Globus pallidus (tissue), 1 donor: ENCODE results near the gene ALLC.

ENCODE experiments used
- DNase-seq: peaks from one replicate; pipeline ENCODE4 v3.0.0-alpha.2; 2015; ENCODE audit warnings: low spot score

Gene ALLC

GRCh38 chr2:3679180-3679579 is 21.2 kb downstream of the ALLC start:
- no peak for DNase-seq

- DNase-seq: no peak
Observed at GRCh38 chr2:3679616-3680393, 21.8 kb downstream of the ALLC start.

- DNase-seq: no peak
Observed at GRCh38 chr2:3680548-3681345, 22.7 kb downstream of the ALLC start.

DNA sequence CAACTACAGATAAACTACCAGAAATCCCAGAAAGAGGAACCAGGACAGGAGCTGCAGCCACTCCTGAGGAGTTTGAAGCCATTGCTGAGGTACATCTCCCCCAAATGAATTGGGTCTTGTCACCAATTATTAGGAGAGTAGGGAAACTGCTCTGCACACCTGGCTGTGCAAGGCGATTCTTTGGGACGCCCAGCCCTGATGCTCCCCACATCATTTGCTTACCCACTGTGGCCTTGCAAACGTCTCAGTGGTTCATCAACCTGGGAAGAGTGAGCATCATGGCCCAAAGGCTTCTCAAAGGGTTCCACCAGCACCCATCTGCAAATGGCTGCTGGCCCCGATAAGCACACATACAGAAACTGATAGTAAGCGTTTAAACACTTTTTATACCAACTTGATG is 23.6 kb downstream of the ALLC start:
- no peak for DNase-seq

DNA sequence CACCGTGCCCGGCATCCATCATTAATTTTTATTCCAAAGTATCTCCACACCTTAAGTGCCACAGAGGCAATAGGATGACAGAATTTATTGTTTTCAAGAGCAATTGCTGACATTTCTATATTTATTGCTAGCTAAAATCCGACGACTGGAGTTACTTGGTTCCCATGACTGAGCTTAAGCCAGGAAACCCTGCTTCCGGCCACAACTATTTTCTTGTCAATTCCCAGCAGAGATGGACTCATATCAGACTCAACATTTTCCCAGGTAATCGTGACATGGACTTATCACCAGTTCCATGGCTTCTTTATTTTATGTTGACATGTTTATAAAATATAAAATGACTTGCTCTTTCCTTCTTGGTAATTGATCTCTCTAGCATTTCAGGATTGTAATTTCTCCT is 24.8 kb downstream of the ALLC start:
- DNase-seq: no peak

GRCh38 chr2:3683748-3684454 is 25.9 kb downstream of the ALLC start:
- DNase-seq: no peak

DNA sequence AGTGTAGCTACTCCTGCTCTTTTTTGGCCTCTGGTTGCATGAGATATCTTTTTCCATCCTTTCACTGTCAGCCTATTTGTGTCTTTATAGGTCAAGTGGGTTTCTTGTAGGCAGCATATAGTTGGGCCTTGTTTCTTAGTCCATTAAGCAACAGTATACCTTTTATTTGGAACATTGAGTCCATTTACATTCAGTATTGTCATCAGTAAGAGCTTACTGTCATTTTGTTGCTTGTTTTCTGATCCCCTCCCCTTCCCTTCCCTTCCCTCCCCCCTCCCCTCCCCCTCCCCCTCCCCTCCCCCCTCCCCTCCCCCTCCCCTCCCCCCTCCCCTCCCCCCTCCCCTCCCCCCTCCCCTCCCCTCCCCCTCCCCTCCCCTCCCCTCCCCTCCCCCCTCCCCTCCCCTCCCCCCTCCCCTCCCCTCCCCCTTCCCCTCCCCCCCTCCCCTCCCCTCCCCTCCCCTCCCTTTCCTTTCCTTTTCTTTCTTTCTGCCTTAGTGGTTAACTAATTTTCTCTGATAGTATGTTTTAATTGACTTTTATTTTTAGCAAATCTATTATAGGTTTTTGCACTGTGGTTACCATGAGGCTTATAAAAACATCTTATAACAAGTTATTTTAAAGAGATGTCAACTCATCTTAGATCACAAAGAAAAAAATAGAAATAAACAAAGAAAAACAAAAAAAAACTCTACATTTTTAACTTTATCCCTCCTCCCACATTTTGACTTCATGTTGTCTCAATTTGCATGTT is 32.2 kb downstream of the ALLC start:
- no peak for DNase-seq

DNA sequence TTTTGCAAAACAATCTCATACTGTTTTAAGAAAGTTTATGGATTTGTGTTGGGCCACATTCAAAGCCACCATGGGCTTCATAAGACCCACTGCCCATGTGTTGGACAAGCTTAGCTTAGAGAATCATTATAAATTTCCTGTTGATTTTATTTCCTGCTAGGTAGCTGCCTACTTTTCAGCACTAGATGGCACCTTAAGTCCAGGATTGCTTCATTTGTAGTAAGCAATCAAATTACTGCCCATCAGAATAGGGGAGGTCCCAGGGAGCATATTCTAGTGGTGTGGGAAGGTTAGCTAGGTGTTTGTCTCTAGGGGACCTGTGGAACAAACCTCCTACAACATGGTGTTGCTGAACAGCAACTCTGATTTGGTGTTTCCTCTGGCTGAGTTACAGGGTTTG is 34.4 kb downstream of the ALLC start:
- no peak for DNase-seq

DNA sequence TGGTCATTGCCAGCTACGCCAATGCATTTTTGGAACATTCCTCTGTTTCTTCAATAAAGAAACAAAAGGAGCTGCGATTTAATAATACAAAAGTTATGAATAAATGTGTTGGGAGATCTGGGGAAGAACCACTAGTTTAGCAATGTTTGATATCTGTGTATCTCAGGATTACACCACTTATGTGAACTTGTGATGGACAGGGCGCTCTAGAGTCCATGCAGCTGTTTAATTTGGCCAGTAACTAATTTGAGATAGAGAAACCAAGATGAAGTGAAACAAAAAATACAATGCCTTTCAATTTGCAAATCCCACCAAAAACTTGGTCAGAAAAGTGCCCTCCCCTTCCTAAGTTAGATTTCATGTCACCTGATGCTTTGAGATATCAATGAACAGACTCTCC is 38.5 kb downstream of the ALLC start:
- no peak for DNase-seq

DNA sequence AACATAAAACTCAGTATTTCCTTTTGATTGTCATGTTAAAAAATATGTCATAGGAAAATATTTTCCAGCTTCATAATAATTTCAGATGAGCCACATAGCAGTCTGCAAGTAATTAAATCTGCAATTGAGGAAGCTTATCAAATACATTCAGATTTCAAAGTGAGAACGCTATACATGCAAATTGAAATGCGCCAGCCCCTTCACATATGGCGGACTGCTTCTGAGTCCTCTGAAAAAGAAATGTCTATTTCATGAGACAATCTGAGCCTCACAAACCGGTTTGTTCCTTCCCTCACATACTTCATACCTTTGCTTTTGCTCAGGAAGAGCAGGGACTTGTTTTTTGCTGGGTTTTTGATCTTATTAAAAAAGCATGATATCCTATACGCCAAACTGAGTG is 43.1 kb downstream of the ALLC start:
- DNase-seq: no peak

DNA sequence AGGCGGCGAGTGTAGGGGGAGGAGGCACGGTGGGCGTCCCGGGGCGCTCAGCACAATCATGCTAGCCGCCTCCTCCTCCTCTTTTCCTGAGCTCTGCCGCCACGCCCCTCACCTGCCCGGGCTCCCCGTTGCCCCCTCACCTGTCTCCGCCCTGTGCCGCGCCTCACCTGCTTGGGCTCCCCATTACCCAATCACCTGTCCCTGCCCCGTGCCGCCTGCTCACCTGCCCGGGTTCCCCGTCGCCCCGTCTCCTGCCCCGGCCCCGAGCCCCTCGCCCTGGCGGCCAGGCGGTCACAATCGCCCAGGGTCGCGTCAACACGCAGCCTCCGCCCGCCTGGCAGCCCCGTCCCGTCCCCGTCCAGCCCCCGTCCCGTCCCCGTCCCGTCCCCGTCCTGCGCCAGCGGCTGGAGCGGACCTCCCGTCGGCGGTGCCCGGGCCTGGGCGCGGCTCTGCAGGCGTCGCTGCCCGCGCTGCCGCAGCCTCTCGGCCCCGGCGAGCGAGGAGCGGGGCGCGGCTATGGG is 45.3 kb downstream of the ALLC start, which contains the start of gene DCDC2C:
Gene DCDC2C (plus strand): TSS at position 340 of the 521 bp plus-strand sequence. CDS start 177 bp downstream, at position 517.
- no peak for DNase-seq

GRCh38 chr2:3703757-3704355 is 45.9 kb downstream of the ALLC start:
- no peak for DNase-seq

- no peak for DNase-seq
Observed at GRCh38 chr2:3704692-3705091, 46.7 kb downstream of the ALLC start.

- DNase-seq: no peak
Observed at GRCh38 chr2:3705782-3706181, 47.8 kb downstream of the ALLC start.

DNA sequence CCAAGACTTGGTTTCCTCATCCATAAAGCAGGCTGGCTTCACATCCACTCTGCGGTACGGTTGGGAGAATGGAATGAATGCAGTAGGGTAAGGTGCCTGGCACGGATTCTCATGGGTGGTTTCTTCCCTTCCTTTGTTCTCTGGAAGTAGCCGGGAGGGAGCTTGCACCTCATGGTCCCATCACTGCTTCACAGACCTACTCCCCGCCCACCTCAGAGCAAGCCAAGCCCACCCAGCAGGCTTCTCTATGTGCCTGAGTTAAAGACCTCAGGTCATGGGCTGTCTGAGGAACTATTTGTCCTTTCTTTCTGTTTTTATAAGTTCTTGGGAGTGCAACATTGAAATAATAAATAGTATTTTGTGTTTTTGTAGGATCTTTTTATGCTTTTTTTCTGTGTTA is 48.9 kb downstream of the ALLC start:
- DNase-seq: no peak

- no peak for DNase-seq
Observed at GRCh38 chr2:3708576-3708975, 50.6 kb downstream of the ALLC start.

- no peak for DNase-seq
Observed at GRCh38 chr2:3709225-3709624, 51.2 kb downstream of the ALLC start.

DNA sequence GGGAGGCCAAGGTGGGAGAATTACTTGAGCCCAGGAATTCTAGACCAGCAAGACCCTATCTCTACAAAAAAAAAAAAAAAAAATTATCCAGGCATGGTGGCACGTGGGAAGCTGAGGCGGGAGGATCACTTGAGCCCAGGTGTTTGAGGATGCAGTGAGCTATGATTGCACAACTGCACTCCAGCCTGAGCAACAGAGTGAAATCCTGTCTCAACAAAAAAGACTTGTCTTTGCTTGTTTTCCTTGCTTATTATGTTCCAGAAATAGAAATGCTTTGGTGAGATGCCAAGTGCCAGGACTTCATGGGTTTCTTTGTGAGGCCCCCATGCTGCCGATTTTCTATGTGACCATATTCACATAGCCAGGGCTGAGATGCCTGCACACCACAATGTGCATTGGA is 54.4 kb downstream of the ALLC start:
- DNase-seq: no peak

DNA sequence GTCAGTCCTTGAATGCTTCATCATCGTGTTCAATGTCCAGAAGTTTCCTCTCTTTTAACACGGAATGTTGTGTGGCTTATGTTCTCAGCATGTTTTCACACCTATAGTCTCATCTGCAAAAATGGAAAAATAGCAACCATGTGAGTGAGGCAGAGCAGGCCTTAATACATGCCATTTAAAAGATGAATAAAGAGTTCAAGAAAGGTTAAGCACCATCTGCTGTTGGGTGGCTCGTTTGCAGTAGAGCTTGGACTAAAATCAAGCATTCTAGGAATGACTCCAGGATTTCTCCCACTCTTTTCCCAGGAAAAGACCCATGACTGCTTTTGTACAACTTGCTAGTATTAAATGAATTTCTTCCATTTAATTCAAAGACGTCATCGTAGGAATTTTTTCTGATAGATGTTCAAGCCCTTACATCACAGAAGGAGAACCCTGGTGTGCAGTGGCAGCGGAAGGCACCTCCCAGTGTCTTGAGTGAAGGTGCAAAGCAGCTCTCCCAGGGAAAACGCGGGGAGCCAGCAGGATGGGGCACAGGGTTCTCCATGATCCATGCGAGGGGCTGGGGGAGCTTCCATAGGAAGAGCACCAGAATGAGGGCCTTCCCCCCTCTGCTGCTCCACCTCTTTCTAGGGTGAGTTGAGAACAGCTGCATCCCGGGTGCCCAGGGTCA is 55.0 kb downstream of the ALLC start:
- DNase-seq: no peak

DNA sequence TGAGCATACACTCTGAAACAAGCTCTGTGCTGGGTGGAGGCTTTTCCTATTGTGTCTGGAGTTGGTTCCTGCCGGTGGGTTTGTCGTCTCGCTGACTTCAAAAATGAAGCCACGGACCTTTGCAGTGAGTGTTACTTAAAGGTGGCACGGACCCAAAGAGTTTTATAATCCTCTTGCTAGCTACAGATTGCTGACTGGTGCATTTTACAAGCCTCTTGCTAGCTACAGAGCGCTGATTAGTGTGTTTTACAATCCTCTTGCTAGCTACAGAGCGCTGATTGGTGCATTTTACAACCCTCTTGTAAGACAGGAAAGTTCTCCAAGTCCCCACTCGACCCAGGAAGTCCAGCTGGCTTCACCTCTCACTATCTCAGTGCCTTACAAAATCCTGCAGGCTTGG is 60.7 kb downstream of the ALLC start:
- DNase-seq: no peak

DNA sequence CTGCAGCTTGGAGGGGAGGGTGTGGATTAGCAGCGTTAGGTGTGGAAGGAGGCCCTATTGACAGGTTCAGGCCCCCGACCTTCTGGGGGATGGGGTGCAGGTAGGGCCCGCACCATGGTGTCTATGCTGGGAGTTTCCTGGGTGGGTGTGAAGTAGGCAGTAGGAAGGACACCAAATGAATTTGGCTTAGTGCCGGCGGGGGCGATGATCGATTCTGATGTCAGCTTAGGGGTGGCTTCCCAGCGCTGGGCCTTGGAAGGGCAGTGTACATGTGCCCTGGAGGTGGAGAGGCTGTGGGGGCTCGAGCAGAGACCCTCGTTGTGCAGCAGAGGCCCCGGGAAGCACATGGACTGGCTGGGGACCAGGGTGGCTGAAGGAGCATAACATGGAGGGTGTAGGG is 67.0 kb downstream of the ALLC start:
- DNase-seq: no peak
